ENCODE data around the gene DNAJB1.
"Not testable (repeated sequence)": the region's sequence is repeated elsewhere in the genome, so short reads cannot be mapped to it uniquely, and the experiment has no call there.

DNA sequence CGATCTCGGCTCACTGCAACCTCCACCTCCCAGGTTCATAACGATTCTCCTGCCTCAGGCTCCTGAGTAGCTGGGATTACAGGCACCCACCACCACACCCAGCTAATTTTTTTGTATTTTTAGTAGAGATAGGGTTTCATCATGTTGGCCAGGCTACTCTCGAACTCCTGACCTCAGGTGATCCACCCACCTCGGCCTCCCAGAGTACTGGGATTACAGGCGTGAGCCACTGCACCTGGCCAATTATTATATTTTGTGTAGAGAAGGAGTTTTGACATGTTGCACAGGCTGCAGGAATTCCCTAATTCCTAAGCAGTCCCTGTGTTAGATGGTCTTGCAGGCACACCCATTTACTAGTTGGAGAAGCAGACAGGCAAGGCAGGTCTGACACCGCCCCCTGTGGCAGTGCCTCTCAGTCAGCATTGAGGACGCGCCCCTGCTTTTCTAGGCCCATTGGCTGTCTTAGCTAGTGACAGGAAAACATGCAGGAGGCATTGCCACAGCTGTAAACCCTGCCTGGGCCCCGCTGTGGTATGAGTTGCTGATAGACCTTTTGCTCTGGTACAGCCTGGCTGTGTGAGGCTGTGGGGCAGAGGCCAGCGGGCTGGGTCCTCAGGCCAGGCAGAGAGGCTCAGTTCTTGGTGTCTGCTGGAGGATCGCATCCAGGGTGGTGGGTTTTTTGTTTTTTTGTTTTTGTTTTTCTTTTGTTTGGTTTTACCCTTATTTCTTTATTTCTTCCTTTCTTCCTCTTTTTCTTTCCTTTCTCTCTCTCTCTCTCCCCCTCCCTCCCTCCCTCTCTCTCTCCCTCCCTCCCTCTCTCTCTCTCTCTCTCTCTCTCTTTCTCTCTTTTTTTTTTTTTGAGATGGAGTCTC is 33.2 kb upstream of the DNAJB1 start:
- TF ChIP-seq, protein P1, sequence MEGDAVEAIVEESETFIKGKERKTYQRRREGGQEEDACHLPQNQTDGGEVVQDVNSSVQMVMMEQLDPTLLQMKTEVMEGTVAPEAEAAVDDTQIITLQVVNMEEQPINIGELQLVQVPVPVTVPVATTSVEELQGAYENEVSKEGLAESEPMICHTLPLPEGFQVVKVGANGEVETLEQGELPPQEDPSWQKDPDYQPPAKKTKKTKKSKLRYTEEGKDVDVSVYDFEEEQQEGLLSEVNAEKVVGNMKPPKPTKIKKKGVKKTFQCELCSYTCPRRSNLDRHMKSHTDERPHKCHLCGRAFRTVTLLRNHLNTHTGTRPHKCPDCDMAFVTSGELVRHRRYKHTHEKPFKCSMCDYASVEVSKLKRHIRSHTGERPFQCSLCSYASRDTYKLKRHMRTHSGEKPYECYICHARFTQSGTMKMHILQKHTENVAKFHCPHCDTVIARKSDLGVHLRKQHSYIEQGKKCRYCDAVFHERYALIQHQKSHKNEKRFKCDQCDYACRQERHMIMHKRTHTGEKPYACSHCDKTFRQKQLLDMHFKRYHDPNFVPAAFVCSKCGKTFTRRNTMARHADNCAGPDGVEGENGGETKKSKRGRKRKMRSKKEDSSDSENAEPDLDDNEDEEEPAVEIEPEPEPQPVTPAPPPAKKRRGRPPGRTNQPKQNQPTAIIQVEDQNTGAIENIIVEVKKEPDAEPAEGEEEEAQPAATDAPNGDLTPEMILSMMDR (IDR thresholded peaks at IDR 0.05; ENCODE audit: low read depth, low read length, poor library complexity, severe bottlenecking): peak; percentile 62
- not testable (repeated sequence) for TF ChIP-seq EZH2phosphoT487 (IDR thresholded peaks at IDR 0.05; ENCODE audit: borderline replicate concordance, low read length)

All from DOHH2 (cell line).